Heart left ventricle (tissue), 16 donors: ENCODE data around the gene NLRP5. TPM values are rescaled to one million over a fixed set of nuclear protein-coding genes. Genes with fewer than 3 reads are reported as not detected.
A peak's percentile ranks its signal among the peaks of the same experiment; 100 is the strongest.

ENCODE experiments used
- ATAC-seq, 4 donors: fragments of 200-7000 bp; cut with Tn5 transposase; one replicate each; pipeline ENCODE4 v1.9.1; 2020 to 2022; ENCODE audit warnings: moderate library complexity in 4 of 4, mild to moderate bottlenecking in 3 of 4, moderate number of reproducible peaks in 1 of 4
- DNase-seq, 5 donors: peaks; one replicate each; pipeline ENCODE4 v3.0.0-alpha.2; 2020
- H3K27ac ChIP-seq, 12 donors: fragments of 200-600 bp; sonication (generic) in 4 of 12; one replicate each; pipeline versions ENCODE4 v1.5.0 to v1.8.0; 2016 to 2022; ENCODE audit warnings: mild to moderate bottlenecking in 2 of 12
- H3K27me3 ChIP-seq, 9 donors: fragments of 200-600 bp; sonication (generic) in 2 of 9; one replicate each; pipeline versions ENCODE4 v1.5.1 to v1.8.0; 2016 to 2022; ENCODE audit warnings: mild to moderate bottlenecking in 3 of 9
- H3K36me3 ChIP-seq, 9 donors: fragments of 200-600 bp; sonication (generic) in 2 of 9; one replicate each; pipeline versions ENCODE4 v1.5.0 to v1.8.0; 2018 to 2022; ENCODE audit warnings: mild to moderate bottlenecking in 2 of 9
- H3K4me1 ChIP-seq, 12 donors: fragments of 200-600 bp; sonication (generic) in 4 of 12; one replicate each; pipeline versions ENCODE4 v1.5.0 to v1.8.0; 2016 to 2022; ENCODE audit warnings: mild to moderate bottlenecking in 3 of 12
- H3K4me3 ChIP-seq, 12 donors: fragments of 200-600 bp; sonication (generic) in 4 of 12; one replicate each; pipeline versions ENCODE4 v1.5.0 to v1.8.0; 2017 to 2022; ENCODE audit warnings: mild to moderate bottlenecking in 9 of 12, moderate library complexity in 4 of 12
- H3K9me3 ChIP-seq, 12 donors: fragments of 200-600 bp; sonication (generic) in 4 of 12; one replicate each; pipeline versions ENCODE4 v1.5.0 to v1.8.0; 2016 to 2022; ENCODE audit warnings: mild to moderate bottlenecking in 1 of 12
- POLR2A ChIP-seq, 2 donors: fragments of 450-650 bp; IDR thresholded peaks; one replicate each; pipeline ENCODE4 v1.6.1; 2017; ENCODE audit warnings: antibody characterized with exemption in 2 of 2, mild to moderate bottlenecking in 2 of 2, moderate library complexity in 2 of 2
- WGBS, 4 donors: extraction: QIAGEN DNeasy Blood & Tissue Kit in 2 of 4; methylation state at CpG; one replicate each; pipeline versions ENCODE4 v1.1.5 to v1.1.7; 2013 to 2018; 5-methylcytosine and 5-hydroxymethylcytosine counted together
- intact Hi-C, 10 donors: fragments of 100-400 bp; cut with DNase I; formaldehyde crosslinking; loops; one replicate each; pipeline versions ENCODE4 v1.11.1 to v1.14.2; 2022
- polyA plus RNA-seq, 2 donors: library from polyadenylated mRNA; stranded (reverse); fragments of 200-250 nt; gene quantifications; one replicate each; pipeline ENCODE4 v1.2.3, GENCODE V29; 2013
- total RNA-seq, 9 donors: library from RNA; depleted of rRNA in 2 of 9; stranded (reverse); fragments of >200 nt in 2 of 9; fragmentation: NEBNext Ultra II Directional in 3 of 9; extraction: Animal tissue kit (Norgen Biotek cat#: 25700) in 3 of 9; gene quantifications; one replicate each; pipeline versions ENCODE4 v1.1.0 to v1.2.4, GENCODE V29; 2016 to 2023
- TF ChIP-seq, protein P1 (sequence below), 12 donors: fragments of 200-600 bp; sonication (generic) in 4 of 12; IDR thresholded peaks; one replicate each; pipeline versions ENCODE4 v1.5.0 to v1.8.0; 2018 to 2022; ENCODE audit warnings: antibody characterized with exemption in 12 of 12, mild to moderate bottlenecking in 5 of 12
- donor health status: ischemic (EF 13 %, LVEDD 7.1; RV severe dilation, severe dysfunction).
- donor health status: healthy with polysubstance abuse.
- donor health status: DM: no; HTN: yes; CAD: no.
- donor health status: DM: no; HTN: no; CAD: no.
- donor health status: ischemic (EF 25% LVEDD 6.9; RV normal size, moderate dysfunction).
- donor health status: ischemic (EF 25% LVEDD 5.7; RV mildly dilated, moderate dysfunction).
- donor health status: healthy.
- donor health status: DM: yes; HTN: yes; CAD: no.
- donor health status: ischemic (EF 35%, LVEDD 5.7; RV mildly dilated, moderate dysfunction).
- donor health status: nonischemic (EF 11% LVEDD 7.7; RV severe dilation, severe dysfunction).
- donor health status: DM: yes; HTN: yes; CAD: no.
- donor health status: PGD.
- donor health status: ischemic (EF 29% LVEDD 5.4; RV normal size, mild dysfunction).
- donor health status: nonischemic (EF 23%, LVEDD 6.1; RV moderate dilation, normal function).

The NLRP5 gene
- total and polyA plus RNA-seq, 11 donors, result not detected

GRCh38 chr19:56092685-56093631 is 106.4 kb downstream of the NLRP5 start:
- 94 to 97% (median 97%) methylated on average over 32 of the region's 32 CpGs for WGBS, 4 donors
- DNase-seq, result peak in 1 of 5 donors; percentile 6
- intact Hi-C loops, result no loop called here

GRCh38 chr19:56094449-56094848 is 107.9 kb downstream of the NLRP5 start:
- H3K4me1 ChIP-seq, result peaks cover 0 to 50% (median 18%) of the 10 kb centered on the region in 12 donors
- ATAC-seq, result no peak
- DNase-seq, result no peak
- no peak overlapping the region for H3K27ac ChIP-seq
- intact Hi-C loops, result no loop called here
- H3K36me3 ChIP-seq, result peaks cover 0 to 50% (median 6%) of the 10 kb centered on the region in 9 donors
- TF ChIP-seq, protein P1, sequence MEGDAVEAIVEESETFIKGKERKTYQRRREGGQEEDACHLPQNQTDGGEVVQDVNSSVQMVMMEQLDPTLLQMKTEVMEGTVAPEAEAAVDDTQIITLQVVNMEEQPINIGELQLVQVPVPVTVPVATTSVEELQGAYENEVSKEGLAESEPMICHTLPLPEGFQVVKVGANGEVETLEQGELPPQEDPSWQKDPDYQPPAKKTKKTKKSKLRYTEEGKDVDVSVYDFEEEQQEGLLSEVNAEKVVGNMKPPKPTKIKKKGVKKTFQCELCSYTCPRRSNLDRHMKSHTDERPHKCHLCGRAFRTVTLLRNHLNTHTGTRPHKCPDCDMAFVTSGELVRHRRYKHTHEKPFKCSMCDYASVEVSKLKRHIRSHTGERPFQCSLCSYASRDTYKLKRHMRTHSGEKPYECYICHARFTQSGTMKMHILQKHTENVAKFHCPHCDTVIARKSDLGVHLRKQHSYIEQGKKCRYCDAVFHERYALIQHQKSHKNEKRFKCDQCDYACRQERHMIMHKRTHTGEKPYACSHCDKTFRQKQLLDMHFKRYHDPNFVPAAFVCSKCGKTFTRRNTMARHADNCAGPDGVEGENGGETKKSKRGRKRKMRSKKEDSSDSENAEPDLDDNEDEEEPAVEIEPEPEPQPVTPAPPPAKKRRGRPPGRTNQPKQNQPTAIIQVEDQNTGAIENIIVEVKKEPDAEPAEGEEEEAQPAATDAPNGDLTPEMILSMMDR (IDR thresholded peaks at IDR 0.05), result no peak
- no peak for TF ChIP-seq POLR2A (IDR thresholded peaks at IDR 0.05)
- no peaks in the 10 kb centered on the region for H3K9me3 ChIP-seq
- H3K27me3 ChIP-seq, result no peaks in the 10 kb centered on the region
- WGBS, 4 donors, result 77 to 92% (median 86%) methylated on average over 8 to 9 of the region's 9 CpGs
- H3K4me3 ChIP-seq, result no peak overlapping the region

More at GRCh38 chr19:56092685-56093631, 106.4 kb downstream of the NLRP5 start:
- Histone ChIP-seq H3K4me1 (peaks cover 0 to 59% (median 18%) of the 10 kb centered on the region in 12 donors), H3K36me3 (peaks cover 0 to 53% (median 11%) of the 10 kb centered on the region in 9 donors), H3K4me3 (no peak overlapping the region), H3K27ac (no peak overlapping the region), H3K27me3 (no peaks in the 10 kb centered on the region), H3K9me3 (no peaks in the 10 kb centered on the region)
- no peak for TF ChIP-seq POLR2A (IDR thresholded peaks at IDR 0.05)
- TF ChIP-seq, protein P1 (IDR thresholded peaks at IDR 0.05), result no peak
- no peak for ATAC-seq

DNA sequence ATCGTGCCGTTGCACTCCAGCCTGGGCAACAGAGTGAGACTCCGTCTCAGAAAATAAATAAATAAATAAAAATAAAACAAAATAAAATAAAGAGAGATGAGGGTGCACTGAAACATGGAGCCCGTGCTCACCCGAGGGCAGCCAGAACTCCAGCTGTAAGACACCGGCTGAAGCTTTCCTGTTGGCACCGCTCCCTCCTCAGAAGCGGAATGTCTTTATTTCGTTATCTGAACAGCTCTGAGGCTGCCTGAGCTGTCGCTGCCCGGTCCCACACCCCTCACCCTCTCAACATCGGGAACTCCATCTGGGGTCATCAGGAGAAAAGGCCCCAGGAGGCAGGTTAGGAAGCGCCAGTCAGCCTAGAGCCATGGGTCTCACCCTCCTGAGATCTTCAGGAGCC is 110.1 kb downstream of the NLRP5 start:
- ATAC-seq, result peak in 2 of 4 donors; percentile 25 to 46
- peaks cover 0 to 50% (median 20%) of the 10 kb centered on the region in 9 donors for H3K36me3 ChIP-seq
- 44 to 60% (median 56%) methylated on average over 13 of the region's 13 CpGs for WGBS, 4 donors

GRCh38 chr19:56097306-56097705 is 110.7 kb downstream of the NLRP5 start:
- Histone ChIP-seq H3K4me1 (peaks cover 0 to 24% (median 6%) of the 10 kb centered on the region in 12 donors), H3K27ac (no peak overlapping the region), H3K27me3 (no peaks in the 10 kb centered on the region), H3K36me3 (peaks cover 0 to 56% (median 27%) of the 10 kb centered on the region in 9 donors), H3K4me3 (no peak overlapping the region), H3K9me3 (no peaks in the 10 kb centered on the region)
- 62 to 76% (median 66%) methylated on average over 23 of the region's 23 CpGs for WGBS, 4 donors
- TF ChIP-seq POLR2A (IDR thresholded peaks at IDR 0.05), result no peak
- TF ChIP-seq, protein P1 (IDR thresholded peaks at IDR 0.05), result no peak
- intact Hi-C loops, result no loop called here
- no peak for DNase-seq
- peak in 1 of 4 donors; percentile 64 for ATAC-seq

More for the DNA sequence above, 110.1 kb downstream of the NLRP5 start:
- no peak overlapping the region for H3K27ac ChIP-seq
- no peaks in the 10 kb centered on the region for H3K27me3 ChIP-seq
- peaks cover 0 to 29% (median 6%) of the 10 kb centered on the region in 12 donors for H3K4me1 ChIP-seq
- peak in 1 of 5 donors; percentile 29 for DNase-seq
- intact Hi-C loops, result no loop called here
- TF ChIP-seq, protein P1 (IDR thresholded peaks at IDR 0.05), result no peak
- TF ChIP-seq POLR2A (IDR thresholded peaks at IDR 0.05), result no peak
- no peaks in the 10 kb centered on the region for H3K9me3 ChIP-seq
- H3K4me3 ChIP-seq, result no peak overlapping the region
